Right atrium auricular region (tissue), 2 donors: Measurements from ENCODE around the gene EDRF1. TPM values are rescaled to one million over a fixed set of nuclear protein-coding genes. Genes with fewer than 3 reads are reported as not detected.

ENCODE experiments used
- DNase-seq: peaks from one replicate; pipeline ENCODE4 v3.0.0-alpha.2; 2019; ENCODE audit warnings: low spot score
- H3K27ac ChIP-seq, 2 donors: fragments of 200-600 bp; sonication (generic); 1 replicate in 1 of 2; 2 replicates in 1 of 2; pipeline ENCODE4 v1.5.1; 2016 to 2019
- H3K27me3 ChIP-seq, 2 donors: fragments of 200-600 bp; sonication (generic); one replicate each; pipeline versions ENCODE4 v1.5.1 to v1.6.0; 2017 to 2019
- H3K36me3 ChIP-seq: fragments of 200-600 bp; sonication (generic); one replicate; pipeline ENCODE4 v1.5.1; 2016
- H3K4me1 ChIP-seq, 2 donors: fragments of 200-600 bp; sonication (generic); one replicate each; pipeline versions ENCODE4 v1.5.1 to v1.6.0; 2017 to 2019
- H3K4me3 ChIP-seq, 2 donors: fragments of 200-600 bp; sonication (generic); 1 replicate in 1 of 2; 2 replicates in 1 of 2; pipeline ENCODE4 v1.5.1; 2017 to 2019; ENCODE audit warnings: mild to moderate bottlenecking in 1 of 2, moderate library complexity in 1 of 2
- H3K9me3 ChIP-seq, 2 donors: fragments of 200-600 bp; sonication (generic); one replicate each; pipeline ENCODE4 v1.5.1; 2019
- CTCF ChIP-seq, 2 donors: fragments of 200-600 bp; sonication (generic); IDR thresholded peaks; one replicate each; pipeline ENCODE4 v1.5.1; 2019; ENCODE audit warnings: antibody characterized with exemption in 2 of 2
- total RNA-seq, 2 donors: library from RNA; depleted of rRNA; stranded (reverse); fragments of >200 nt; gene quantifications; one replicate each; pipeline ENCODE4 v1.1.0, GENCODE V29; 2016

Gene EDRF1
- total RNA-seq, 2 donors from 2014 or later: 11.4 to 11.5 TPM

GRCh38 chr10:125782616-125783015 is 63.1 kb downstream of the EDRF1 start:
- Histone ChIP-seq H3K9me3 (no peaks in the 10 kb centered on the region), H3K27ac (no peak overlapping the region), H3K4me3 (no peak overlapping the region), H3K27me3 (no peaks in the 10 kb centered on the region), H3K36me3 (no peaks in the 10 kb centered on the region), H3K4me1 (no peaks in the 10 kb centered on the region)
- no peak for TF ChIP-seq CTCF (IDR thresholded peaks at IDR 0.05)
- no peak for DNase-seq

GRCh38 chr10:125783408-125783807 is 63.9 kb downstream of the EDRF1 start:
- no peak overlapping the region for H3K27ac ChIP-seq
- no peaks in the 10 kb centered on the region for H3K9me3 ChIP-seq
- H3K36me3 ChIP-seq: peaks cover 7% of the 10 kb centered on the region
- no peaks in the 10 kb centered on the region for H3K4me1 ChIP-seq
- no peak for TF ChIP-seq CTCF (IDR thresholded peaks at IDR 0.05)
- no peak for DNase-seq
- no peaks in the 10 kb centered on the region for H3K27me3 ChIP-seq
- no peak overlapping the region for H3K4me3 ChIP-seq

- H3K4me1 ChIP-seq: no peaks in the 10 kb centered on the region
- peaks cover 12% of the 10 kb centered on the region for H3K36me3 ChIP-seq
- H3K9me3 ChIP-seq: no peaks in the 10 kb centered on the region
- no peaks in the 10 kb centered on the region for H3K27me3 ChIP-seq
- no peak for DNase-seq
- no peak overlapping the region for H3K4me3 ChIP-seq
- TF ChIP-seq CTCF (IDR thresholded peaks at IDR 0.05): no peak
- H3K27ac ChIP-seq: no peak overlapping the region
Observed at GRCh38 chr10:125783957-125784356, 64.4 kb downstream of the EDRF1 start.

GRCh38 chr10:125785791-125786190 is 66.3 kb downstream of the EDRF1 start:
- H3K27me3 ChIP-seq: no peaks in the 10 kb centered on the region
- H3K36me3 ChIP-seq: peaks cover 18% of the 10 kb centered on the region
- H3K4me3 ChIP-seq: no peak overlapping the region
- H3K27ac ChIP-seq: no peak overlapping the region
- H3K4me1 ChIP-seq: no peaks in the 10 kb centered on the region
- DNase-seq: no peak
- no peaks in the 10 kb centered on the region for H3K9me3 ChIP-seq
- TF ChIP-seq CTCF (IDR thresholded peaks at IDR 0.05): no peak

- Histone ChIP-seq H3K4me1 (no peaks in the 10 kb centered on the region), H3K4me3 (no peak overlapping the region), H3K9me3 (no peaks in the 10 kb centered on the region), H3K36me3 (peaks cover 32% of the 10 kb centered on the region), H3K27ac (no peak overlapping the region), H3K27me3 (no peaks in the 10 kb centered on the region)
- DNase-seq: no peak
- no peak for TF ChIP-seq CTCF (IDR thresholded peaks at IDR 0.05)
Observed at GRCh38 chr10:125788156-125789034, 68.9 kb downstream of the EDRF1 start.
